Daoy (cell line): Measurements from ENCODE around the gene CDKAL1. TPM values are rescaled to one million over a fixed set of nuclear protein-coding genes. Genes with fewer than 3 reads are reported as not detected.
"Not testable (repeated sequence)": the region's sequence is repeated elsewhere in the genome, so short reads cannot be mapped to it uniquely, and the experiment has no call there.

Experiments
- DNase-seq: peaks from one replicate; pipeline ENCODE4 v3.0.0-alpha.2; 2015; ENCODE audit warnings: low read depth
- total RNA-seq: library from RNA; depleted of rRNA; stranded (reverse); fragments of >200 nt; shearing (Covaris generic); gene quantifications from 2 replicates; pipeline ENCODE4 v1.2.3, GENCODE V29; 2014

Gene CDKAL1
- total RNA-seq, 1 experiment from 2014 or later, result 34.0 TPM

- DNase-seq, result no peak
Measured at GRCh38 chr6:20639161-20639560, 104.9 kb downstream of the CDKAL1 start.

GRCh38 chr6:20640181-20640580 is 105.9 kb downstream of the CDKAL1 start:
- DNase-seq, result no peak

GRCh38 chr6:20642441-20642840 is 108.2 kb downstream of the CDKAL1 start:
- DNase-seq, result no peak

- DNase-seq, result no peak
Measured at GRCh38 chr6:20644667-20645370, 110.6 kb downstream of the CDKAL1 start.

GRCh38 chr6:20645572-20645971 is 111.3 kb downstream of the CDKAL1 start:
- DNase-seq, result not testable (repeated sequence)

- DNase-seq, result no peak
Measured at GRCh38 chr6:20647585-20647984, 113.3 kb downstream of the CDKAL1 start.

- not testable (repeated sequence) for DNase-seq
Measured at GRCh38 chr6:20649696-20650470, 115.6 kb downstream of the CDKAL1 start.

- no peak for DNase-seq
Measured at GRCh38 chr6:20652299-20653084, 118.2 kb downstream of the CDKAL1 start.

- no peak for DNase-seq
Measured at GRCh38 chr6:20653085-20653479, 118.8 kb downstream of the CDKAL1 start.

- DNase-seq, result no peak
Measured at GRCh38 chr6:20655317-20655716, 121.1 kb downstream of the CDKAL1 start.

- no peak for DNase-seq
Measured at GRCh38 chr6:20657274-20657800, 123.1 kb downstream of the CDKAL1 start.

- DNase-seq, result no peak
Measured at GRCh38 chr6:20658053-20658452, 123.8 kb downstream of the CDKAL1 start.

- no peak for DNase-seq
Measured at GRCh38 chr6:20658516-20658915, 124.3 kb downstream of the CDKAL1 start.

GRCh38 chr6:20660534-20660933 is 126.3 kb downstream of the CDKAL1 start:
- no peak for DNase-seq

GRCh38 chr6:20661721-20662120 is 127.5 kb downstream of the CDKAL1 start:
- DNase-seq, result no peak

GRCh38 chr6:20664250-20664649 is 130.0 kb downstream of the CDKAL1 start:
- no peak for DNase-seq

- no peak for DNase-seq
Measured at GRCh38 chr6:20665290-20665689, 131.0 kb downstream of the CDKAL1 start.

- DNase-seq, result no peak
Measured at GRCh38 chr6:20669571-20670314, 135.5 kb downstream of the CDKAL1 start.

GRCh38 chr6:20670750-20671149 is 136.5 kb downstream of the CDKAL1 start:
- no peak for DNase-seq

- DNase-seq, result no peak
Measured at GRCh38 chr6:20672038-20672437, 137.8 kb downstream of the CDKAL1 start.

GRCh38 chr6:20673458-20673857 is 139.2 kb downstream of the CDKAL1 start:
- DNase-seq, result no peak
